ENCODE measurements around the gene STIL. TPM values are rescaled to one million over a fixed set of nuclear protein-coding genes. Genes with fewer than 3 reads are reported as not detected.

The STIL gene
- total and polyA plus RNA-seq, 2 of the 13 experiments (the other 11 are each of a cell fraction or from before 2014, with no cell fraction given), result 13.7 to 18.6 TPM

DNA sequence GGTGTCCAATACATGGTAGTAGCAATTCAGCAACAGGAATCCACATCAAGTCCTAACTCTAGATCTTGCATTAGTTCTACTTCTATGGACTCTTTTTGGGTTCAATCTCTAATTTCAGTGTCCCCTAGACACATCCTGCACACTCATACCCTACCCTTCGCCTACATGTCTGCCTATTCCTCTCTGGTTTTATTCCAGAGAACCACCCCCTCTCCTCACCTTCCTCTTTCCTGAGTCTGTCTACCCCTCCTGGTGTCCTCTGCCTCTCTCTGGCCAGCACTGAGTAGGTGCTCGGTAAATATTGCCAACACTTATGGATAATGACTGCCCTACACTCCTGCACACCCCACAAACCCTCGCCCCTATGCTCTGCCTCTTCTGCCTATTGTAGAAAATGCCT lies 91.5 kb downstream of the STIL start:
- ChIA-PET CTCF (ENCODE audit: low intra/inter-chr PET ratio, low total read pairs) (no interaction called here), POLR2A (no interaction called here)
- Histone ChIP-seq H3K27me3 (ENCODE audit: control insufficient read depth in 1 of 2, insufficient read depth in 2 of 2, low read length in 2 of 2) (peaks cover 14 to 76% of the 10 kb centered on the region in 2 experiments), H3K36me3 (replicated peaks in 1 of 2; ENCODE audit: control insufficient read depth in 1 of 2, insufficient read depth in 2 of 2, low read length in 2 of 2) (no peaks in the 10 kb centered on the region), H3K4me3 (replicated peaks in 1 of 3; ENCODE audit: insufficient read depth in 1 of 3, low read depth in 2 of 3, low read length in 3 of 3) (no peak overlapping the region), H3K4me1 (ENCODE audit: insufficient read depth, low read length) (peaks cover 24% of the 10 kb centered on the region), H2AFZ (ENCODE audit: low read length) (no peak overlapping the region), H3K27ac (ENCODE audit: extremely low read length, insufficient read depth, low read length) (no peak overlapping the region), H3K4me2 (ENCODE audit: low read depth, low read length) (no peak overlapping the region), H3K9ac (ENCODE audit: insufficient read depth, low read depth, low read length) (no peak overlapping the region), H4K20me1 (ENCODE audit: insufficient read depth, low read length) (no peaks in the 10 kb centered on the region), H3K79me2 (ENCODE audit: insufficient read depth, low read length) (no peaks in the 10 kb centered on the region), H3K9me3 (ENCODE audit: low read length) (no peaks in the 10 kb centered on the region)
- intact Hi-C loops (cut with micrococcal nuclease; ENCODE audit: unreplicated experiment) (loop anchor here (5.0 kb wide), 1 partner anchor 265 kb away; no protein-coding TSS in a partner anchor), in situ Hi-C loops (cut with HindIII; ENCODE audit: extremely low pct_ligation_motif_present, low pct_unique_long_range_greater_than_20kb) (no loop called here)
- DNase-seq (ENCODE audit: low spot score) (no peak), FAIRE-seq (no peak), ATAC-seq (no peak)
- 26% methylated on average over 3 of the region's 3 CpGs for WGBS (ENCODE audit: low lambda C conversion rate)
- TF ChIP-seq, protein P1, sequence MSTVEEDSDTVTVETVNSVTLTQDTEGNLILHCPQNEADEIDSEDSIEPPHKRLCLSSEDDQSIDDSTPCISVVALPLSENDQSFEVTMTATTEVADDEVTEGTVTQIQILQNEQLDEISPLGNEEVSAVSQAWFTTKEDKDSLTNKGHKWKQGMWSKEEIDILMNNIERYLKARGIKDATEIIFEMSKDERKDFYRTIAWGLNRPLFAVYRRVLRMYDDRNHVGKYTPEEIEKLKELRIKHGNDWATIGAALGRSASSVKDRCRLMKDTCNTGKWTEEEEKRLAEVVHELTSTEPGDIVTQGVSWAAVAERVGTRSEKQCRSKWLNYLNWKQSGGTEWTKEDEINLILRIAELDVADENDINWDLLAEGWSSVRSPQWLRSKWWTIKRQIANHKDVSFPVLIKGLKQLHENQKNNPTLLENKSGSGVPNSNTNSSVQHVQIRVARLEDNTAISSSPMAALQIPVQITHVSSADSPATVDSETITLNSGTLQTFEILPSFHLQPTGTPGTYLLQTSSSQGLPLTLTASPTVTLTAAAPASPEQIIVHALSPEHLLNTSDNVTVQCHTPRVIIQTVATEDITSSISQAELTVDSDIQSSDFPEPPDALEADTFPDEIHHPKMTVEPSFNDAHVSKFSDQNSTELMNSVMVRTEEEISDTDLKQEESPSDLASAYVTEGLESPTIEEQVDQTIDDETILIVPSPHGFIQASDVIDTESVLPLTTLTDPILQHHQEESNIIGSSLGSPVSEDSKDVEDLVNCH (CRISPR knock-in tag; IDR thresholded peaks at IDR 0.05), result no peak
- no peak for TF ChIP-seq ZNF780A (CRISPR knock-in tag; IDR thresholded peaks at IDR 0.05)
- TF ChIP-seq, protein P2, sequence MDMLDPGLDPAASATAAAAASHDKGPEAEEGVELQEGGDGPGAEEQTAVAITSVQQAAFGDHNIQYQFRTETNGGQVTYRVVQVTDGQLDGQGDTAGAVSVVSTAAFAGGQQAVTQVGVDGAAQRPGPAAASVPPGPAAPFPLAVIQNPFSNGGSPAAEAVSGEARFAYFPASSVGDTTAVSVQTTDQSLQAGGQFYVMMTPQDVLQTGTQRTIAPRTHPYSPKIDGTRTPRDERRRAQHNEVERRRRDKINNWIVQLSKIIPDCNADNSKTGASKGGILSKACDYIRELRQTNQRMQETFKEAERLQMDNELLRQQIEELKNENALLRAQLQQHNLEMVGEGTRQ (IDR thresholded peaks at IDR 0.05; ENCODE audit: low read depth, low read length), result no peak
- TF ChIP-seq, protein P2 (CRISPR knock-in tag; IDR thresholded peaks at IDR 0.05; ENCODE audit: borderline replicate concordance), result no peak
- no TSS peak for BruUV-seq (replicated peaks)

Data from HepG2 (cell line).